Measurements from ENCODE around the gene PDRG1.

The PDRG1 gene

GRCh38 chr20:31951203-31951529 lies 680 bp downstream of the PDRG1 start:
- TF ChIP-seq GATA1 (IDR thresholded peaks at IDR 0.05; ENCODE audit: low read depth, low read length) (no peak), POLR2A (IDR thresholded peaks at IDR 0.05; ENCODE audit: low read length) (no peak)
- no peak for DNase-seq

GRCh38 chr20:31949877-31950646 lies 1.8 kb downstream of the PDRG1 start:
- no peak for TF ChIP-seq POLR2A (IDR thresholded peaks at IDR 0.05; ENCODE audit: low read length)
- peak; percentile 56 to 82 for DNase-seq

- TF ChIP-seq POLR2A (IDR thresholded peaks at IDR 0.05; ENCODE audit: low read length) (no peak), GATA1 (IDR thresholded peaks at IDR 0.05; ENCODE audit: low read depth, low read length) (no peak)
- peak; percentile 38 to 61 for DNase-seq
Measured at GRCh38 chr20:31948008-31948407, 3.8 kb downstream of the PDRG1 start.

GRCh38 chr20:31945785-31946184 lies 6.1 kb downstream of the PDRG1 start:
- no peak for DNase-seq
- no peak for TF ChIP-seq POLR2A (IDR thresholded peaks at IDR 0.05; ENCODE audit: low read length)
- no peak for TF ChIP-seq GATA1 (IDR thresholded peaks at IDR 0.05; ENCODE audit: low read depth, low read length)

- no peak for DNase-seq
- TF ChIP-seq GATA1 (IDR thresholded peaks at IDR 0.05; ENCODE audit: low read depth, low read length) (no peak), POLR2A (IDR thresholded peaks at IDR 0.05; ENCODE audit: low read length) (no peak)
Measured at GRCh38 chr20:31945319-31945718, 6.5 kb downstream of the PDRG1 start.

- TF ChIP-seq GATA1 (IDR thresholded peaks at IDR 0.05; ENCODE audit: low read depth, low read length), result no peak
- no peak for TF ChIP-seq POLR2A (IDR thresholded peaks at IDR 0.05; ENCODE audit: low read length)
- DNase-seq, result no peak
Measured at GRCh38 chr20:31943052-31943471, 8.8 kb downstream of the PDRG1 start.

GRCh38 chr20:31939661-31940060 lies 12.2 kb downstream of the PDRG1 start:
- DNase-seq, result no peak
- TF ChIP-seq POLR2A (IDR thresholded peaks at IDR 0.05; ENCODE audit: low read length) (no peak), GATA1 (IDR thresholded peaks at IDR 0.05; ENCODE audit: low read depth, low read length) (no peak)

- DNase-seq, result no peak
- TF ChIP-seq GATA1 (IDR thresholded peaks at IDR 0.05; ENCODE audit: low read depth, low read length), result no peak
Measured at GRCh38 chr20:31937820-31938219, 14.0 kb downstream of the PDRG1 start.

GRCh38 chr20:31936420-31936819 lies 15.4 kb downstream of the PDRG1 start:
- TF ChIP-seq GATA1 (IDR thresholded peaks at IDR 0.05; ENCODE audit: low read depth, low read length), result no peak
- TF ChIP-seq POLR2A (IDR thresholded peaks at IDR 0.05; ENCODE audit: low read length), result no peak
- no peak for DNase-seq

- TF ChIP-seq GATA1 (IDR thresholded peaks at IDR 0.05; ENCODE audit: low read depth, low read length) (no peak), POLR2A (IDR thresholded peaks at IDR 0.05; ENCODE audit: low read length) (no peak)
Measured at GRCh38 chr20:31934968-31935764, 16.7 kb downstream of the PDRG1 start.

GRCh38 chr20:31934491-31934890 lies 17.4 kb downstream of the PDRG1 start:
- no peak for TF ChIP-seq GATA1 (IDR thresholded peaks at IDR 0.05; ENCODE audit: low read depth, low read length)
- no peak for DNase-seq

More at GRCh38 chr20:31934968-31935764, 16.7 kb downstream of the PDRG1 start:
- DNase-seq, result peak in 1 of 2 experiments; percentile 15

- no peak for DNase-seq
Measured at GRCh38 chr20:31933698-31934097, 18.1 kb downstream of the PDRG1 start.

GRCh38 chr20:31930779-31931178 lies 21.1 kb downstream of the PDRG1 start:
- no peak for DNase-seq
- no peak for TF ChIP-seq GATA1 (IDR thresholded peaks at IDR 0.05; ENCODE audit: low read depth, low read length)
- TF ChIP-seq POLR2A (IDR thresholded peaks at IDR 0.05; ENCODE audit: low read length), result no peak

More at GRCh38 chr20:31933698-31934097, 18.1 kb downstream of the PDRG1 start:
- TF ChIP-seq GATA1 (IDR thresholded peaks at IDR 0.05; ENCODE audit: low read depth, low read length) (no peak), POLR2A (IDR thresholded peaks at IDR 0.05; ENCODE audit: low read length) (no peak)

GRCh38 chr20:31929631-31930030 lies 22.2 kb downstream of the PDRG1 start:
- DNase-seq, result peak; percentile 11 to 41

GRCh38 chr20:31927627-31928159 lies 24.2 kb downstream of the PDRG1 start:
- TF ChIP-seq POLR2A (IDR thresholded peaks at IDR 0.05; ENCODE audit: low read length), result no peak
- TF ChIP-seq GATA1 (IDR thresholded peaks at IDR 0.05; ENCODE audit: low read depth, low read length), result no peak
- DNase-seq, result no peak
